Mucosa of gallbladder (tissue), 1 donor: ENCODE results near the gene ACACB. TPM values are rescaled to one million over a fixed set of nuclear protein-coding genes. Genes with fewer than 3 reads are reported as not detected.
"Not testable (repeated sequence)": the region's sequence is repeated elsewhere in the genome, so short reads cannot be mapped to it uniquely, and the experiment has no call there.

Source experiments
- DNase-seq: peaks from one replicate; pipeline ENCODE4 v3.0.0-alpha.2; 2020; ENCODE audit warnings: low spot score
- total RNA-seq: library from RNA; stranded (reverse); gene quantifications from one replicate; pipeline ENCODE4 v1.2.1, GENCODE V29; 2021
- donor health status: DM: no; HTN: no; CAD: no.

Gene ACACB
- total RNA-seq, 1 donor from 2014 or later = 56.9 TPM

- DNase-seq = no peak
These were observed 24.2 kb downstream of the ACACB start for GRCh38 chr12:109140560-109140959.

- no peak for DNase-seq
These were observed 27.8 kb downstream of the ACACB start for GRCh38 chr12:109144224-109144623.

- not testable (repeated sequence) for DNase-seq
These were observed 30.7 kb downstream of the ACACB start for GRCh38 chr12:109147126-109147525.

- DNase-seq = peak; percentile 35
These were observed 31.6 kb downstream of the ACACB start for GRCh38 chr12:109147954-109148353.

GRCh38 chr12:109150124-109150640, 33.8 kb downstream of the ACACB start:
- DNase-seq = no peak

GRCh38 chr12:109151457-109151856, 35.1 kb downstream of the ACACB start:
- no peak for DNase-seq

GRCh38 chr12:109153821-109154441, 37.5 kb downstream of the ACACB start:
- DNase-seq = no peak

GRCh38 chr12:109154451-109155438, 38.4 kb downstream of the ACACB start:
- DNase-seq = peak; percentile 76

- no peak for DNase-seq
These were observed 39.6 kb downstream of the ACACB start for GRCh38 chr12:109156036-109156435.

GRCh38 chr12:109156586-109156985, 40.2 kb downstream of the ACACB start:
- no peak for DNase-seq

- DNase-seq = peak; percentile 19
These were observed 41.6 kb downstream of the ACACB start for GRCh38 chr12:109157986-109158385.

- DNase-seq = no peak
These were observed 44.0 kb downstream of the ACACB start for GRCh38 chr12:109160433-109160832.

GRCh38 chr12:109160873-109161272, 44.5 kb downstream of the ACACB start:
- DNase-seq = no peak

- no peak for DNase-seq
These were observed 46.2 kb downstream of the ACACB start for GRCh38 chr12:109162551-109162950.

- no peak for DNase-seq
These were observed 46.8 kb downstream of the ACACB start for GRCh38 chr12:109163167-109163566.

- no peak for DNase-seq
These were observed 49.2 kb downstream of the ACACB start for GRCh38 chr12:109165599-109165998.

- no peak for DNase-seq
These were observed 50.0 kb downstream of the ACACB start for GRCh38 chr12:109166371-109166770.

- no peak for DNase-seq
These were observed 51.4 kb downstream of the ACACB start for GRCh38 chr12:109167781-109168180.

GRCh38 chr12:109169262-109169661, 52.9 kb downstream of the ACACB start:
- no peak for DNase-seq

- no peak for DNase-seq
These were observed 53.3 kb downstream of the ACACB start for GRCh38 chr12:109169686-109170085.

GRCh38 chr12:109170324-109170723, 53.9 kb downstream of the ACACB start:
- DNase-seq = no peak

- not testable (repeated sequence) for DNase-seq
These were observed 56.4 kb downstream of the ACACB start for GRCh38 chr12:109172787-109173186.
